SK-N-SH (cell line): Measurements from ENCODE around the gene BAG5. TPM values are rescaled to one million over a fixed set of nuclear protein-coding genes. Genes with fewer than 3 reads are reported as not detected.

Experiments
- CTCF ChIA-PET: fragments of 300-600, 350-600 bp; formaldehyde crosslinking; extraction: SDS; loops from one replicate; lab custom pipeline; 2021; lab: Yijun Ruan, JAX
- POLR2A ChIA-PET: fragments of 350-600 bp; sonication (Branson Sonifier 250); formaldehyde crosslinking; extraction: SDS; loops from one replicate; lab custom pipeline; 2020; ENCODE audit warnings: antibody characterized with exemption, inconsistent platforms; lab: Yijun Ruan, JAX
- DNase-seq: peaks from one replicate; pipeline ENCODE4 v3.0.0; 2012
- H2AFZ ChIP-seq: fragments of 200-600 bp; sonication (generic); 2 replicates; pipeline ENCODE4 v1.8.1; 2016; ENCODE audit warnings: antibody characterized with exemption, mild to moderate bottlenecking, low read depth
- H3F3A ChIP-seq: fragments of 200-600 bp; sonication (generic); replicated peaks from 2 replicates; pipeline ENCODE3; 2016; ENCODE audit warnings: antibody characterized with exemption, mild to moderate bottlenecking; ENCODE audit not compliant: insufficient read depth
- H3K27ac ChIP-seq, 2 experiments: fragments of 200-500 bp in 1 of 2; fragments of 200-600 bp in 1 of 2; sonication (Bioruptor generic) in 1 of 2; sonication (generic), shearing (Covaris generic) in 1 of 2; 2 replicates each; pipeline versions ENCODE4 v1.5.1 to v1.6.1; 2014 to 2016; ENCODE audit warnings: low read depth in 2 of 2, inconsistent platforms in 1 of 2, low read length in 1 of 2, mild to moderate bottlenecking in 1 of 2, mixed read lengths in 1 of 2
- H3K27me3 ChIP-seq: fragments of 200-600 bp; sonication (generic), shearing (Covaris generic); 2 replicates; pipeline ENCODE4 v1.6.1; 2016; ENCODE audit warnings: mixed run types; ENCODE audit not compliant: insufficient read depth
- H3K36me3 ChIP-seq, 2 experiments: fragments of 200-500 bp in 1 of 2; fragments of 200-600 bp in 1 of 2; sonication (Bioruptor generic) in 1 of 2; sonication (generic) in 1 of 2; replicated peaks in 1 of 2; 2 replicates each; pipeline versions ENCODE3 to v1.5.1; 2014 to 2016; ENCODE audit warnings: low read length in 1 of 2, mild to moderate bottlenecking in 1 of 2; ENCODE audit not compliant: insufficient read depth in 2 of 2, control insufficient read depth in 1 of 2
- H3K4me1 ChIP-seq, 2 experiments: fragments of 200-500 bp in 1 of 2; fragments of 200-600 bp in 1 of 2; sonication (Bioruptor generic) in 1 of 2; sonication (generic), shearing (Covaris generic) in 1 of 2; 2 replicates each; pipeline versions ENCODE4 v1.5.1 to v1.6.1; 2014 to 2016; ENCODE audit warnings: low read depth in 1 of 2, low read length in 1 of 2, mixed run types in 1 of 2; ENCODE audit not compliant: insufficient read depth in 2 of 2, control insufficient read depth in 1 of 2
- H3K4me2 ChIP-seq: fragments of 200-600 bp; sonication (generic), shearing (Covaris generic); 2 replicates; pipeline ENCODE4 v1.6.1; 2017; ENCODE audit warnings: mixed run types
- H3K4me3 ChIP-seq, 2 experiments: fragments of 200-500 bp in 1 of 2; fragments of 200-600 bp in 1 of 2; sonication (Bioruptor generic) in 1 of 2; sonication (generic), shearing (Covaris generic) in 1 of 2; 2 replicates each; pipeline versions ENCODE4 v1.5.1 to v1.8.1; 2014 to 2016; ENCODE audit warnings: low read depth in 2 of 2, inconsistent platforms in 1 of 2, low read length in 1 of 2, mild to moderate bottlenecking in 1 of 2, mixed read lengths in 1 of 2, moderate library complexity in 1 of 2
- H3K79me2 ChIP-seq: fragments of 200-600 bp; sonication (generic); 2 replicates; pipeline ENCODE4 v1.8.1; 2017; ENCODE audit warnings: mild to moderate bottlenecking; ENCODE audit not compliant: insufficient read depth
- H3K9ac ChIP-seq: fragments of 200-600 bp; sonication (generic); 2 replicates; pipeline ENCODE4 v1.6.1; 2017; ENCODE audit warnings: mixed run types
- H3K9me2 ChIP-seq: fragments of 200-600 bp; sonication (generic); 2 replicates; pipeline ENCODE4 v1.6.1; 2017; ENCODE audit warnings: mixed run types
- H3K9me3 ChIP-seq: fragments of 200-600 bp; sonication (generic); 2 replicates; pipeline ENCODE4 v1.6.1; 2017; ENCODE audit warnings: mixed run types, mild to moderate bottlenecking, moderate library complexity
- H4K20me1 ChIP-seq: fragments of 200-600 bp; sonication (generic); 2 replicates; pipeline ENCODE4 v1.6.1; 2017; ENCODE audit warnings: mild to moderate bottlenecking, mixed run types; ENCODE audit not compliant: insufficient read depth
- EZH2phosphoT487 ChIP-seq: fragments of 200-600 bp; sonication (generic); IDR thresholded peaks from 2 replicates; pipeline ENCODE4 v1.6.1; 2017; ENCODE audit warnings: low read depth, mixed run types, mild to moderate bottlenecking, antibody characterized with exemption, moderate library complexity, borderline replicate concordance
- FOSL2 ChIP-seq: IDR thresholded peaks from 2 replicates; pipeline ENCODE4 v1.4.0; 2012; ENCODE audit warnings: low read depth, mild to moderate bottlenecking, moderate library complexity, borderline replicate concordance
- FOXM1 ChIP-seq: IDR thresholded peaks from 2 replicates; pipeline ENCODE4 v1.4.0; 2012; ENCODE audit warnings: low read depth, mild to moderate bottlenecking
- GABPA ChIP-seq: IDR thresholded peaks from 2 replicates; pipeline ENCODE4 v1.4.0; 2012; ENCODE audit warnings: low read depth, mild to moderate bottlenecking
- GATA2 ChIP-seq: sonication (generic); formaldehyde crosslinking; IDR thresholded peaks from 2 replicates; pipeline ENCODE4 v1.5.0; 2020; ENCODE audit warnings: mild to moderate bottlenecking, missing genetic modification reagents
- JUND ChIP-seq: IDR thresholded peaks from 2 replicates; pipeline ENCODE4 v1.4.0; 2012
- MXI1 ChIP-seq: IDR thresholded peaks from 2 replicates; pipeline ENCODE4 v1.6.1; 2012; ENCODE audit warnings: mild to moderate bottlenecking, low read depth, low read length, improper control_type of control experiment
- NRF1 ChIP-seq: IDR thresholded peaks from 2 replicates; pipeline ENCODE4 v1.6.1; 2012; ENCODE audit warnings: low read depth, mild to moderate bottlenecking, low read length
- POLR2AphosphoS5 ChIP-seq: IDR thresholded peaks from 2 replicates; pipeline ENCODE4 v1.6.1; 2012; ENCODE audit warnings: low read depth, low read length
- RAD21 ChIP-seq: IDR thresholded peaks from 2 replicates; pipeline ENCODE4 v1.6.1; 2012; ENCODE audit warnings: mild to moderate bottlenecking, low read length
- SIN3A ChIP-seq: IDR thresholded peaks from 2 replicates; pipeline ENCODE4 v1.6.1; 2012; ENCODE audit warnings: low read depth, mild to moderate bottlenecking, low read length, moderate library complexity, borderline replicate concordance
- SMC3 ChIP-seq: IDR thresholded peaks from 2 replicates; pipeline ENCODE4 v1.6.1; 2012; ENCODE audit warnings: low read depth, low read length, improper control_type of control experiment
- TEAD4 ChIP-seq: IDR thresholded peaks from 2 replicates; pipeline ENCODE4 v1.4.0; 2012; ENCODE audit warnings: mild to moderate bottlenecking, borderline replicate concordance; ENCODE audit not compliant: insufficient read depth
- WGBS: methylation state at CpG from one replicate; pipeline ENCODE4 v1.1.6; 2017; ENCODE audit warnings: low lambda C conversion rate; 5-methylcytosine and 5-hydroxymethylcytosine counted together
- polyA plus RNA-seq, 3 experiments: library from polyadenylated mRNA; depleted of rRNA; stranded (reverse); fragments of >200 nt; gene quantifications; 2 replicates each; pipeline ENCODE4 v1.2.3, GENCODE V29; 2012
- TF ChIP-seq, protein P1 (sequence below): fragments of 150-350 bp; IDR thresholded peaks from 2 replicates; pipeline ENCODE4 v1.6.1; 2017; ENCODE audit warnings: antibody characterized with exemption, low read length, low read depth, borderline replicate concordance
- TF ChIP-seq, protein P2 (sequence below): IDR thresholded peaks from 2 replicates; pipeline ENCODE4 v1.4.0; 2012; ENCODE audit warnings: low read depth, borderline replicate concordance
- TF ChIP-seq, protein P3 (sequence below): fragments of 150-350 bp; IDR thresholded peaks from 2 replicates; pipeline ENCODE4 v1.6.1; 2016; ENCODE audit warnings: mild to moderate bottlenecking, low read depth, low read length
- TF ChIP-seq, protein P4 (sequence below): IDR thresholded peaks from 2 replicates; pipeline ENCODE4; 2012

BAG5 gene
- polyA plus RNA-seq, 1 of the 3 experiments (the other 2 are of a cell fraction) = 5.2 TPM

DNA sequence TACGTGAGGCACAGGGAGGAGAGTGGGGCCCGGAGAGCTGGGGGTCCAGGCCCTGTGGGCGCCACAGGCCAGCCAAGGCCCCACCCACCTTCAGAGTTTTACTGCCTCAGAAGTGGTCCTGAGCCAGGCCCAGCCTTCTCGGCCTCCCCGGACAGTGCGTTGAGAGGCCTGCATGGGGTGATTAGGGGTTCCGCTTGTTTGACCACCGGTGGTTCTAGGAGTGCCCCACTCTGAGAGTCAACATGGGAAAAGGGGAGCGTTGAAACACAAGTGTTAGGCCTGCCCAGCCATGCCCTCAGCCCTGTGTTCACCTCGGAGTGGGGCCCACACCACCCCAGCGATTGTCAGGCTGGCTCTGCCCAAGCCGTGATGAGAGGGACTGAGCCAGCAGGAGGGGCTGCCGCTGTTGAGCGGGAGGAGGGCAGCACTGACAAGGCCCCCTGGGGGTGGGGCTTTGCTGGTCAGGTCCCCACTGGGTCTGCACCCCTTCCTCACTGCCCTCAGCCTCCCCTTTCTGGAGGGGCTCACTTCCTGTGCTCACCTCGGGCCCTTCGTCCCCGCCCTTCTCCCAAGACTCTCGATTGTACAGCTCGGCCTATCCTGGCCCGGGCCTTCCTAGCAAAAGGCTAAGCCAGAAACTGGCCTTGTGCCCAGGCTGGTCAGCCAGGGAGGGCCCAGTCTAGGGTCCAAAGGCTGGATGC, 44.6 kb downstream of the BAG5 start:
- H3K27me3 ChIP-seq = peaks cover 10% of the 10 kb centered on the region
- ChIA-PET CTCF (interaction anchor here (0.9 to 9.6 kb wide), 23 partner anchors 9 to 181 kb away, joined by 3 to 194 read pairs (median 5); partner anchors contain the start of gene TRMT61A), POLR2A (interaction anchor here (1.0 kb wide), 1 partner anchor 44 kb away, joined by 3 read pairs; no protein-coding TSS in a partner anchor)
- no peaks in the 10 kb centered on the region for H3K9me3 ChIP-seq
- peaks cover 0 to 4% of the 10 kb centered on the region in 2 experiments for H3K36me3 ChIP-seq
- no peaks in the 10 kb centered on the region for H3K79me2 ChIP-seq
- no peak overlapping the region for H3K4me3 ChIP-seq
- 85% methylated on average over 17 of the region's 20 CpGs for WGBS
- no peak overlapping the region for H3K9ac ChIP-seq
- H2AFZ ChIP-seq = no peak overlapping the region
- H3K4me1 ChIP-seq = peaks cover 0 to 21% of the 10 kb centered on the region in 2 experiments; a peak in 1 of 4 replicates
- peaks cover 20% of the 10 kb centered on the region for H3F3A ChIP-seq
- no peaks in the 10 kb centered on the region for H3K9me2 ChIP-seq
- DNase-seq = peak; percentile 57
- H4K20me1 ChIP-seq = no peaks in the 10 kb centered on the region
- H3K4me2 ChIP-seq = no peak overlapping the region
- no peak overlapping the region for H3K27ac ChIP-seq
- no peak for TF ChIP-seq TEAD4
- TF ChIP-seq, protein P1, sequence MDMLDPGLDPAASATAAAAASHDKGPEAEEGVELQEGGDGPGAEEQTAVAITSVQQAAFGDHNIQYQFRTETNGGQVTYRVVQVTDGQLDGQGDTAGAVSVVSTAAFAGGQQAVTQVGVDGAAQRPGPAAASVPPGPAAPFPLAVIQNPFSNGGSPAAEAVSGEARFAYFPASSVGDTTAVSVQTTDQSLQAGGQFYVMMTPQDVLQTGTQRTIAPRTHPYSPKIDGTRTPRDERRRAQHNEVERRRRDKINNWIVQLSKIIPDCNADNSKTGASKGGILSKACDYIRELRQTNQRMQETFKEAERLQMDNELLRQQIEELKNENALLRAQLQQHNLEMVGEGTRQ = no peak
- TF ChIP-seq EZH2phosphoT487 = no peak
- TF ChIP-seq SMC3 = no peak
- TF ChIP-seq MXI1 = no peak
- TF ChIP-seq FOXM1 = no peak
- TF ChIP-seq JUND = no peak
- TF ChIP-seq, protein P2, sequence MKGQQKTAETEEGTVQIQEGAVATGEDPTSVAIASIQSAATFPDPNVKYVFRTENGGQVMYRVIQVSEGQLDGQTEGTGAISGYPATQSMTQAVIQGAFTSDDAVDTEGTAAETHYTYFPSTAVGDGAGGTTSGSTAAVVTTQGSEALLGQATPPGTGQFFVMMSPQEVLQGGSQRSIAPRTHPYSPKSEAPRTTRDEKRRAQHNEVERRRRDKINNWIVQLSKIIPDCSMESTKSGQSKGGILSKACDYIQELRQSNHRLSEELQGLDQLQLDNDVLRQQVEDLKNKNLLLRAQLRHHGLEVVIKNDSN = no peak
- TF ChIP-seq GATA2 (CRISPR knock-in tag) = no peak
- no peak for TF ChIP-seq POLR2AphosphoS5
- no peak for TF ChIP-seq FOSL2
- TF ChIP-seq, protein P3, sequence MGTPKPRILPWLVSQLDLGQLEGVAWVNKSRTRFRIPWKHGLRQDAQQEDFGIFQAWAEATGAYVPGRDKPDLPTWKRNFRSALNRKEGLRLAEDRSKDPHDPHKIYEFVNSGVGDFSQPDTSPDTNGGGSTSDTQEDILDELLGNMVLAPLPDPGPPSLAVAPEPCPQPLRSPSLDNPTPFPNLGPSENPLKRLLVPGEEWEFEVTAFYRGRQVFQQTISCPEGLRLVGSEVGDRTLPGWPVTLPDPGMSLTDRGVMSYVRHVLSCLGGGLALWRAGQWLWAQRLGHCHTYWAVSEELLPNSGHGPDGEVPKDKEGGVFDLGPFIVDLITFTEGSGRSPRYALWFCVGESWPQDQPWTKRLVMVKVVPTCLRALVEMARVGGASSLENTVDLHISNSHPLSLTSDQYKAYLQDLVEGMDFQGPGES = no peak
- TF ChIP-seq NRF1 = no peak
- TF ChIP-seq SIN3A = no peak
- no peak for TF ChIP-seq GABPA
- TF ChIP-seq, protein P4, sequence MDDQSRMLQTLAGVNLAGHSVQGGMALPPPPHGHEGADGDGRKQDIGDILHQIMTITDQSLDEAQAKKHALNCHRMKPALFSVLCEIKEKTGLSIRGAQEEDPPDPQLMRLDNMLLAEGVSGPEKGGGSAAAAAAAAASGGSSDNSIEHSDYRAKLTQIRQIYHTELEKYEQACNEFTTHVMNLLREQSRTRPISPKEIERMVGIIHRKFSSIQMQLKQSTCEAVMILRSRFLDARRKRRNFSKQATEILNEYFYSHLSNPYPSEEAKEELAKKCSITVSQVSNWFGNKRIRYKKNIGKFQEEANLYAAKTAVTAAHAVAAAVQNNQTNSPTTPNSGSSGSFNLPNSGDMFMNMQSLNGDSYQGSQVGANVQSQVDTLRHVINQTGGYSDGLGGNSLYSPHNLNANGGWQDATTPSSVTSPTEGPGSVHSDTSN = no peak
- no peak for TF ChIP-seq RAD21
